Measurements from ENCODE around the gene FLT4. TPM values are rescaled to one million over a fixed set of nuclear protein-coding genes. Genes with fewer than 3 reads are reported as not detected.

The FLT4 gene
- total and polyA plus RNA-seq, 2 of the 13 experiments (the other 11 are each of a cell fraction or from before 2014, with no cell fraction given): not detected

GRCh38 chr5:180558232-180558631 lies 91.2 kb downstream of the FLT4 start (continued):
- TF ChIP-seq HOXA5 (CRISPR knock-in tag; IDR thresholded peaks at IDR 0.05) (no peak), ZBTB40 (IDR thresholded peaks at IDR 0.05) (no peak), ZBTB40 (CRISPR knock-in tag; IDR thresholded peaks at IDR 0.05) (no peak)

GRCh38 chr5:180557217-180557809 lies 92.1 kb downstream of the FLT4 start:
- H2AFZ ChIP-seq (ENCODE audit: low read length): no peak overlapping the region
- peaks cover 8 to 52% of the 10 kb centered on the region in 2 experiments for H3K36me3 ChIP-seq (replicated peaks in 1 of 2; ENCODE audit: control insufficient read depth in 1 of 2, insufficient read depth in 2 of 2, low read length in 2 of 2)
- H3K4me3 ChIP-seq (replicated peaks in 1 of 3; ENCODE audit: insufficient read depth in 1 of 3, low read depth in 2 of 3, low read length in 3 of 3): no peak overlapping the region
- H3K9ac ChIP-seq (ENCODE audit: insufficient read depth, low read depth, low read length): no peak overlapping the region
- no TSS peak for BruUV-seq (replicated peaks)
- H3K79me2 ChIP-seq (ENCODE audit: insufficient read depth, low read length): peaks cover 11% of the 10 kb centered on the region
- H4K20me1 ChIP-seq (ENCODE audit: insufficient read depth, low read length): peaks cover 3% of the 10 kb centered on the region; the same call in 1 of the 2 replicates
- ChIA-PET POLR2A (no interaction called here), CTCF (ENCODE audit: low intra/inter-chr PET ratio, low total read pairs) (no interaction called here)
- no peaks in the 10 kb centered on the region for H3K4me1 ChIP-seq (ENCODE audit: insufficient read depth, low read length)
- no peak overlapping the region for H3K4me2 ChIP-seq (ENCODE audit: low read depth, low read length)
- in situ Hi-C loops (cut with HindIII; ENCODE audit: extremely low pct_ligation_motif_present, low pct_unique_long_range_greater_than_20kb): no loop called here
- DNase-seq (ENCODE audit: low spot score): no peak
- no peaks in the 10 kb centered on the region for H3K27me3 ChIP-seq (ENCODE audit: control insufficient read depth in 1 of 2, insufficient read depth in 2 of 2, low read length in 2 of 2)
- no peak overlapping the region for H3K27ac ChIP-seq (ENCODE audit: extremely low read length, insufficient read depth, low read length)
- no peak for TF ChIP-seq ZNF362 (CRISPR knock-in tag; IDR thresholded peaks at IDR 0.05; ENCODE audit: borderline replicate concordance)
- no peak for TF ChIP-seq CHCHD3 (CRISPR knock-in tag; IDR thresholded peaks at IDR 0.05)
- TF ChIP-seq ZNF569 (CRISPR knock-in tag; IDR thresholded peaks at IDR 0.05; ENCODE audit: borderline replicate concordance): no peak
- TF ChIP-seq ISL2 (CRISPR knock-in tag; IDR thresholded peaks at IDR 0.05): no peak
- TF ChIP-seq HMG20B (CRISPR knock-in tag; conservative IDR thresholded peaks at IDR 0.05): no peak
- no peak for TF ChIP-seq TFE3 (CRISPR knock-in tag; IDR thresholded peaks at IDR 0.05)
- ATAC-seq: no peak
- no peaks in the 10 kb centered on the region for H3K9me3 ChIP-seq (ENCODE audit: low read length)
- intact Hi-C loops (cut with micrococcal nuclease; ENCODE audit: unreplicated experiment): no loop called here
- FAIRE-seq: no peak
- 93% methylated on average over 2 of the region's 2 CpGs for WGBS (ENCODE audit: low lambda C conversion rate)
